Liver (tissue), 9 donors: ENCODE data around the gene PNCK. TPM values are rescaled to one million over a fixed set of nuclear protein-coding genes. Genes with fewer than 3 reads are reported as not detected.
A peak's percentile ranks its signal among the peaks of the same experiment; 100 is the strongest.

Experiments
- DNase-seq: peaks from one replicate; pipeline ENCODE4 v3.0.0-alpha.2; 2017; ENCODE audit warnings: low spot score
- H3K27ac ChIP-seq, 2 donors: one replicate each; pipeline ENCODE4 v1.7.0; 2013; ENCODE audit warnings: inconsistent platforms in 2 of 2, low read length in 2 of 2, control low read depth in 1 of 2, low read depth in 1 of 2, mild to moderate bottlenecking in 1 of 2
- H3K27me3 ChIP-seq, 4 donors: one replicate each; pipeline versions ENCODE4 v1.6.1 to v1.7.0; 2013; ENCODE audit warnings: low read length in 3 of 4, inconsistent platforms in 1 of 4, mild to moderate bottlenecking in 1 of 4, moderate library complexity in 1 of 4; ENCODE audit not compliant: control insufficient read depth in 4 of 4, insufficient read depth in 4 of 4
- H3K36me3 ChIP-seq, 4 donors: one replicate each; pipeline versions ENCODE4 v1.6.1 to v1.7.0; 2013; ENCODE audit warnings: low read length in 3 of 4, mild to moderate bottlenecking in 3 of 4, low read depth in 1 of 4, moderate library complexity in 1 of 4; ENCODE audit not compliant: control insufficient read depth in 4 of 4, insufficient read depth in 3 of 4
- H3K4me1 ChIP-seq, 4 donors: one replicate each; pipeline versions ENCODE4 v1.6.1 to v1.7.0; 2013; ENCODE audit warnings: low read length in 3 of 4, mild to moderate bottlenecking in 3 of 4, moderate library complexity in 1 of 4; ENCODE audit not compliant: control insufficient read depth in 4 of 4, insufficient read depth in 4 of 4
- H3K4me3 ChIP-seq, 3 donors: one replicate each; pipeline versions ENCODE4 v1.6.1 to v1.7.0; 2013; ENCODE audit warnings: low read length in 3 of 3, control low read depth in 1 of 3, low read depth in 1 of 3, mild to moderate bottlenecking in 1 of 3
- H3K9ac ChIP-seq, 2 donors: one replicate each; pipeline ENCODE4 v1.7.0; 2013; ENCODE audit warnings: low read length in 2 of 2, mild to moderate bottlenecking in 2 of 2, moderate library complexity in 2 of 2, control low read depth in 1 of 2, low read depth in 1 of 2
- H3K9me3 ChIP-seq, 4 donors: one replicate each; pipeline versions ENCODE4 v1.6.1 to v1.7.0; 2013; ENCODE audit warnings: low read length in 3 of 4; ENCODE audit not compliant: control insufficient read depth in 4 of 4
- ATF3 ChIP-seq: IDR thresholded peaks from 2 replicates; pipeline ENCODE4 v1.6.1; 2016; ENCODE audit warnings: antibody characterized with exemption
- CTCF ChIP-seq: fragments of 150-350 bp; IDR thresholded peaks from 2 replicates; pipeline ENCODE4 v1.5.1; 2017; ENCODE audit warnings: improper control_type of control experiment, low read depth, low read length; ENCODE audit not compliant: missing input control
- EGR1 ChIP-seq, 2 donors: IDR thresholded peaks; 2 replicates each; pipeline ENCODE4 v1.6.1; 2016 to 2018; ENCODE audit warnings: antibody characterized with exemption in 2 of 2, low read depth in 2 of 2
- FOXA1 ChIP-seq: IDR thresholded peaks from 2 replicates; pipeline ENCODE4 v1.6.1; 2016; ENCODE audit warnings: antibody characterized with exemption
- RAD21 ChIP-seq, 2 donors: IDR thresholded peaks; 2 replicates each; pipeline ENCODE4 v1.6.1; 2016; ENCODE audit warnings: antibody characterized with exemption in 2 of 2, mild to moderate bottlenecking in 2 of 2
- REST ChIP-seq: IDR thresholded peaks from 2 replicates; pipeline ENCODE4 v1.6.1; 2016; ENCODE audit warnings: antibody characterized with exemption, mild to moderate bottlenecking
- WGBS: extraction: QIAGEN DNeasy Blood & Tissue Kit; methylation state at CpG from one replicate; pipeline ENCODE4 v1.1.7; 2013; 5-methylcytosine and 5-hydroxymethylcytosine counted together
- polyA plus RNA-seq, 2 donors: library from polyadenylated mRNA; stranded (reverse) in 1 of 2; unstranded in 1 of 2; fragments of 200-250 nt in 1 of 2; fragments of >200 nt in 1 of 2; fragmentation: Nextera tagmentation in 1 of 2; extraction: Ambion mirVana in 1 of 2; gene quantifications; one replicate each; pipeline versions ENCODE4 v1.2.1 to v1.2.3, GENCODE V29; 2013 to 2015
- total RNA-seq, 2 donors: library from RNA; depleted of rRNA; stranded (reverse); fragments of >200 nt; gene quantifications; one replicate each; pipeline ENCODE4 v1.2.3, GENCODE V29; 2014
- donor health status: healthy.
- donor health status: healthy.
- donor health status: healthy.
- donor health status: healthy.
- donor health status: healthy.

PNCK gene
- total and polyA plus RNA-seq, 4 donors = 0.02 to 0.17 TPM; not detected in 2

- Histone ChIP-seq H3K4me1 (peaks cover 0 to 7% (median 1%) of the 10 kb centered on the region in 4 donors), H3K27ac (no peak overlapping the region), H3K36me3 (no peaks in the 10 kb centered on the region), H3K4me3 (no peak overlapping the region), H3K9ac (no peak overlapping the region), H3K27me3 (peaks cover 0 to 3% (median 0%) of the 10 kb centered on the region in 4 donors), H3K9me3 (no peaks in the 10 kb centered on the region)
- WGBS = 77% methylated on average over 9 of the region's 9 CpGs
- TF ChIP-seq ATF3 = no peak
- no peak for DNase-seq
Observed at GRCh38 chrX:153665726-153666306, 7.8 kb downstream of the PNCK start.

GRCh38 chrX:153662266-153662665 lies 11.3 kb downstream of the PNCK start:
- Histone ChIP-seq H3K4me1 (peaks cover 0 to 5% (median 0%) of the 10 kb centered on the region in 4 donors), H3K36me3 (no peaks in the 10 kb centered on the region), H3K9ac (no peak overlapping the region), H3K4me3 (no peak overlapping the region), H3K27ac (no peak overlapping the region), H3K27me3 (peaks cover 0 to 3% (median 0%) of the 10 kb centered on the region in 4 donors), H3K9me3 (no peaks in the 10 kb centered on the region)
- DNase-seq = peak; percentile 61
- WGBS = 10% methylated on average over 31 of the region's 31 CpGs
- TF ChIP-seq REST = no peak
- peak; percentile 26 to 57 for TF ChIP-seq RAD21 (IDR thresholded peaks at IDR 0.05)
- peak; percentile 8 for TF ChIP-seq CTCF
- no peak for TF ChIP-seq ATF3
- no peak for TF ChIP-seq EGR1 (IDR thresholded peaks at IDR 0.05; ENCODE audit: low read depth in 2 of 2)

- H3K27ac ChIP-seq = no peak overlapping the region
- no peaks in the 10 kb centered on the region for H3K9me3 ChIP-seq
- H3K27me3 ChIP-seq = no peaks in the 10 kb centered on the region
- no peak overlapping the region for H3K9ac ChIP-seq
- no peak overlapping the region for H3K4me3 ChIP-seq
- TF ChIP-seq RAD21 (IDR thresholded peaks at IDR 0.05) (no peak), FOXA1 (no peak)
- no peaks in the 10 kb centered on the region for H3K36me3 ChIP-seq
- WGBS = 96% methylated on average over 3 of the region's 3 CpGs
- no peak for DNase-seq
- peaks cover 0 to 5% (median 0%) of the 10 kb centered on the region in 4 donors for H3K4me1 ChIP-seq
Observed at GRCh38 chrX:153659268-153659667, 14.3 kb downstream of the PNCK start.
